ENCODE data around the gene COMMD9.

The COMMD9 gene

DNA sequence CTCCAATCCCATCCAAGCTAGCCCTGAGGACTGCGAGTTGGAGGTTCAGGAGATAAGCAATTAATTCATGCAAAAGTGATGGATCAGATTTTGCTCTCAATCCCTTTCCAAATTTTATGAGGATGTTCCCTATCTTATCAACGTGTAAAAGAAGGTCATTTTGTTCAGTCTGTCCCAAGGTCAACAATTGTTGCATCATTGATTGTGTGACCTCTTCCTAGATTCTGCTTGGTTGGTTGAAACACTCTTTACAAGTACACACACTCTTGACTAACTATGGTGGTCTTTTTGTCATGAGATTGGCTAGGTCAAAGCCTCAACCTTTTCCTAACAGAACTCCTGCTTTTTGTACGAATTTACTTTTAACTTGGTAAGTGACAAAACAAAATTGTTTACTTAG, 41.7 kb downstream of the COMMD9 start:
- Mint-ChIP-seq H3K4me3 (no peak overlapping the region), H3K36me3 (no peaks in the 10 kb centered on the region), H3K27me3 (peaks cover 28% of the 10 kb centered on the region), H3K27ac (no peak overlapping the region), H3K4me1 (no peaks in the 10 kb centered on the region), H3K9me3 (peaks cover 4% of the 10 kb centered on the region)

DNA sequence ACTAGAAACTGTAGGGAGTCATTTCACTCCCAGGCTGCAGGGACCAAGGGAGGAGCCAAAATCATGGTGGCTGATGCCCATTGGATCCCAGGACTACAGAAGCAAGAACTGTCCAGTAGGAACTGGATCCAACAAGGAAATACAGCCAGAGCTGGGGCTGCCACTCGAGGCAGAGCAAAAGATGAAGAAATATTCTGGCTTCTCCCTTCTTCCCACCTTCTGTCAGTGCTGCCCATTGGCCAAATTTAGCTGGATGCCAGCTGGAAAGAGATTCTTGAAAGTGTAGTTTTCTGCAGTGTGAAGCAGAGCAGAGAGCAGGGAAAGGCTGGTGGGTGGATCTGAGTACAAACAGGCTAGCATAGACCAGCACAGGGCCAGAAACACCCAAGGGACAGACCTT, 45.6 kb downstream of the COMMD9 start:
- Mint-ChIP-seq H3K9me3 (peaks cover 5% of the 10 kb centered on the region), H3K4me3 (no peak overlapping the region), H3K36me3 (no peaks in the 10 kb centered on the region), H3K27me3 (peaks cover 20% of the 10 kb centered on the region), H3K4me1 (no peaks in the 10 kb centered on the region), H3K27ac (no peak overlapping the region)

DNA sequence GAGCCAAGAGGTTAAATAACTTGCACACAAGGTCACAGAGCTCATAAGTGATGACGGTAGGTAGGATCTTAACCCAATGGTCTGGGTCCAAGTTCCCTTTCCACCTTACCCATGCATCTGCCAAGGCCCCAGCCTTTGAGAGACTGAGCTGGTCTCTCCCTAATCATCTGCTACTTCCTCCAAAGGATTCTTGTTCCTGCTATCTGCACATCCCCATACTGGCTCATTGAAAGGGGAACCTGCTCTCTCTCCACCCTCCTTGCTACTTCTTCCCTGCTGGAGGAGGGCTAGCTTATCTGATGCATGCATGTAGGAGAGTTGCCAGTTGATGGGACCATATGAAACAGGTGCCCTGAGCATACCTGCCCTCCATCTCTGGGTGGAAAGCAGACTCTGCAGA, 47.7 kb downstream of the COMMD9 start:
- peaks cover 18% of the 10 kb centered on the region for H3K27me3 Mint-ChIP-seq
- no peak overlapping the region for H3K4me3 Mint-ChIP-seq
- peaks cover 9% of the 10 kb centered on the region for H3K9me3 Mint-ChIP-seq
- H3K36me3 Mint-ChIP-seq: no peaks in the 10 kb centered on the region
- H3K27ac Mint-ChIP-seq: no peak overlapping the region
- H3K4me1 Mint-ChIP-seq: no peaks in the 10 kb centered on the region

DNA sequence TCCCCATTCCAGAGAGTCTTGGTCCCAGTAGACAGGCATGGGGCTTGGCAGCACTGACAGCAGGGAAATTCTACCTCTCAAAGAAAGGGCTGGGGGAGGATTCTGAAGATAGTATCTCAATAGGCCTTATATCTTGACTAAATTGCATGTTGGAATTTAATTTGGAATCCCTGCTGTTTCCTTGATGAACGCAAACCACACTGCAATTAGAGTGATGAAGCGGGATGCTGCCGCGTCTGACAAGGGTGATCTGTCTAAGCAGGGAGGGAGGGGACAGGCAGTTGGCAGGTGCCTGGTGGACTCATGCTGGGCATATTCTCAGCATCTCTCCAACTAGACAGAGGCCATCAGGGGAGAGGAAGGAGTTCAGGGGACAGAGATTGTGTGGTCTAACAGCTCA, 48.4 kb downstream of the COMMD9 start:
- no peaks in the 10 kb centered on the region for H3K4me1 Mint-ChIP-seq
- H3K27ac Mint-ChIP-seq: no peak overlapping the region
- peaks cover 14% of the 10 kb centered on the region for H3K27me3 Mint-ChIP-seq
- peaks cover 9% of the 10 kb centered on the region for H3K9me3 Mint-ChIP-seq
- no peaks in the 10 kb centered on the region for H3K36me3 Mint-ChIP-seq
- no peak overlapping the region for H3K4me3 Mint-ChIP-seq

DNA sequence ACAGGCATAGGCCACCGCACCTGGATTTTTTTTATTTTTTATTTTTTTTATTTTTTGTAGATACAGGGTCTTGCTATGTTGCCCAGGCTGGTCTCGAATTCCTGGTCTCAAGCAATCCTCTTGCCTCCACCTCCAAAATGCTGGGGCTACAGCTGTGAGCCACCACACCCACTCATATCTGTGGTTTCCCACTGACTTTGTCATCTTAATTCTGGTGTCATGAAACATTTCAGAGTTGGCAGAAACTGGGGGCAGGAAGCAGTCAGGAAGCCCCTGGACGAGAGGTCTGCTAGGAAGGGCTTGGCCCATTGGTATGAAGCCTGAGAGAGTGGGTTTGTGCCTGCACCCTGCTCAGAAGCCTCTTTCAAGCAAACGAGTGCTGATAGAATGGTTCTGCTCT, 49.1 kb downstream of the COMMD9 start:
- Mint-ChIP-seq H3K27me3 (peaks cover 10% of the 10 kb centered on the region), H3K36me3 (no peaks in the 10 kb centered on the region), H3K27ac (no peak overlapping the region), H3K4me3 (no peak overlapping the region), H3K9me3 (peaks cover 7% of the 10 kb centered on the region), H3K4me1 (no peaks in the 10 kb centered on the region)

DNA sequence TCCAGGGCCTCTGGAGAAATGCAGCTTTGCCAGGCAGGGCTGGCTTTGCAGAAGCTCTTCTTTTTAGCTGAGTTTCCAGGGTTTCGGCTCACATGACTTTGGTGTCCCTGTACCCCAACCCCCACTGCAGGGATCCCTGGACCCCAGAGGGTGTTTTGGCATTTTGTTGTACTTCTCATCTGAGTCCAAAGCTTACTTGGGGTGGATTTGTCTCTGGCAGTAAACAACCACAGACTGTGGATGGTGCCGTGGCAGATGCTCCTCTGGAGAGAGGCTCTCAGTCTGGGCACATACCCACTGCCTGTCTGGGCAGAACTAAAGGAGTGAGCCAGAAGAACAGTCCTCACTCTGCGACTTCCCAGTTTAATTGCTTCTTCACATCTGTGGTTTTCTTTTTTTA, 49.6 kb downstream of the COMMD9 start:
- no peaks in the 10 kb centered on the region for H3K4me1 Mint-ChIP-seq
- no peak overlapping the region for H3K27ac Mint-ChIP-seq
- H3K36me3 Mint-ChIP-seq: no peaks in the 10 kb centered on the region
- peaks cover 5% of the 10 kb centered on the region for H3K9me3 Mint-ChIP-seq
- no peak overlapping the region for H3K4me3 Mint-ChIP-seq
- H3K27me3 Mint-ChIP-seq: peaks cover 7% of the 10 kb centered on the region

DNA sequence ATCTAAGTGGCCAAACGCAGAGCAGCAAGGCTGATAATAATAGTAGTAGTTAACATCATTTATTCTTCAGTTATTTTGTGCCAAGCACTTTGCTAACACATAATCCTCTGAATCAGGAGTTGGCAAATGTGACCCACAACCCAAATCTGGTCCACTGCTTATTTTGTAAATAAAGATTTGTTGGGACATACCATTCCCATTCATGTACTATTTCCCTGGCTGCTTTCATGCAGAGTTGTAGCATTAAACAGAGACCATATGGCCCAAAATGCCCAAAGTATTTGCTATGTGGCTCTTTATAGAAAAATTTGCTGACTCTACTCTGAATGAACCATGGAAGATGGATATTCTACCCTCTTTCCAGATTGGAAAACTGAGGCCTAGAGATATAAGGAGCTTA, 50.3 kb downstream of the COMMD9 start:
- Mint-ChIP-seq H3K27me3 (peaks cover 5% of the 10 kb centered on the region), H3K4me1 (no peaks in the 10 kb centered on the region), H3K4me3 (no peak overlapping the region), H3K9me3 (peaks cover 5% of the 10 kb centered on the region), H3K27ac (no peak overlapping the region), H3K36me3 (no peaks in the 10 kb centered on the region)

DNA sequence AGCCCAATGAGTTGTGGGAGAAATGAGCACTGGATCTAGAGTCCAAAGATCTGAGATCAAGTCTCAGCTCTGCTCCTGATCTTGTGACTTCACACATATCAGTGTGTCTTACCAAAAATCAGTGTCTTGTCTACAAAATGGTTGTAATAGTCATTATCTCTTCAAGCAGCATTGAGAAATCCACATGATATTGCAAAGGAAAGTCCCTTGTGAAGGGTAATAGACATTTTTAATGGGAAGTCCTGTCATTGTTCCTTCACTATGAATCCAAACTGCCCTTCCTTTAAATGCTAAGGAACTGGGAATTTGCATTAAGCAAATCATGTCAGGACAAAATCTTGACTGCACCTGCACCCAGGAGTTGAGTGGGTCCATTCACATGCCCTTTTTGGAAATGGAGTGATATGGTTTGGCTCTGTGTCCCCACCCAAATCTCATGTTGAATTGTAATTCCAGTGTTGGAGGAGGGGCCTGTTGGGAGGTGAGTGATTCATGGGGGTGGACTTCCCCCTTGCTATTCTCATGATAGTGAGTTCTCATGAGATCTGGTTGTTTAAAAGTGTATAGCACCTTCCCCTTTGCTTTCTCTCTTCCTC, 51.1 kb downstream of the COMMD9 start:
- Mint-ChIP-seq H3K27ac (no peak overlapping the region), H3K4me1 (no peaks in the 10 kb centered on the region), H3K4me3 (no peak overlapping the region), H3K9me3 (peaks cover 5% of the 10 kb centered on the region), H3K27me3 (peaks cover 5% of the 10 kb centered on the region), H3K36me3 (no peaks in the 10 kb centered on the region)

DNA sequence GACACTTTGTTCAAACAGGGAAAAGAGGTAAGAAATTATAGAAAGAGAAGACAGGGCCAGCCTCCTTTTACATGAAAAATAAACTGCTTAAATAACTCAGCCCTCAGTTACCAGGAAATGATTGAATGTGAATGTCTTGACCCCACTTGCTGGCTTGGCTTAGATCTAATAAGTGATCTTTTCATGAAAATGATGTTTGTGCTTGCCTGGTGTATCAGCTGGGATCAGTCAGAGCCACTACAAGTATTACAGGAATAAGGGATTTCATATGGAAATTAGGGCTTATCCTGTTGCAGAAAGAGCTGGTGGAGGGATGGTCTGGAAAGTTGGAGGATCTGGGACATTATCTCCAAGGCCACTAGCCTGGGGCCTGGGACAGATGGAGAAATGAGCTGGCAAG, 51.8 kb downstream of the COMMD9 start:
- Mint-ChIP-seq H3K4me1 (no peaks in the 10 kb centered on the region), H3K36me3 (no peaks in the 10 kb centered on the region), H3K9me3 (peaks cover 5% of the 10 kb centered on the region), H3K27me3 (peaks cover 5% of the 10 kb centered on the region), H3K27ac (no peak overlapping the region), H3K4me3 (no peak overlapping the region)

DNA sequence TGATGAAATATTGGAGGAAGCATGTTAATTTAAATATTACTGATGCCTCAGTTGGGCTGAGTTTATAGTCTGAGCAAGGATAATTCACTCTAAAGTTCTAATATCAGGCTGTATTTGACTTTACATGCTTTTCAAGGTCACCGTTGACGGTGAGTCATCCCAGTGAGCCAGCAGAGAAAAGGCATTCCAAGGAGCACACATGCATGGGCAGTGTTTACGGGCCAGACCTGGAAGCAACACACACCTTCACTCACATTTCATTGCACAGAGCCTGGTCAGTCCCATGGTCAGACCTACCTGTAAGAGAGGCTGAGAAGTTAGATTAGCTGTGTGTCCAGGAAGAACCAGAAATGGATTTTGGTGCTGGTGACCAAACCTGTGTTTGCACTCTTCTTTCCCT, 53.5 kb downstream of the COMMD9 start:
- no peaks in the 10 kb centered on the region for H3K4me1 Mint-ChIP-seq
- peaks cover 3% of the 10 kb centered on the region for H3K27me3 Mint-ChIP-seq
- H3K27ac Mint-ChIP-seq: no peak overlapping the region
- no peaks in the 10 kb centered on the region for H3K36me3 Mint-ChIP-seq
- H3K4me3 Mint-ChIP-seq: no peak overlapping the region
- peaks cover 5% of the 10 kb centered on the region for H3K9me3 Mint-ChIP-seq

DNA sequence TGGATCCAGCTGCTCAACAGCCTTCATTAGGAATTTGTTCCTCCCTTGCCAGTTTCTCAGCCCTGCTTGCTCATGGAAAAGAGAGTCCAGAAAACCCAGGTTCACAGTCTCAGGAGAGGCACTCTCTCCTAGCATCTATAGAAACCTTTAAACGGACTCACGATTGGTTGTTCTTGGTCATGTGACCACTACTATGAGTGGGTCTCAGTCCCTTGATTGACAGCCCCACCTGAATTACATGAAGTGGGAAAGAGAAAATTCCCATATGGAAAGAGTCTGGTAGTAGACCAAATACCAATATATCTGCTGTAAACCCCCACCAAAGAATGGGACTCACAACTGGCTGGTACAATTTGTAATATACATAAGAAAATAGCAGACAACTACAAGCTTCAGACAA, 54.4 kb downstream of the COMMD9 start:
- no peaks in the 10 kb centered on the region for H3K36me3 Mint-ChIP-seq
- peaks cover 3% of the 10 kb centered on the region for H3K27me3 Mint-ChIP-seq
- H3K4me1 Mint-ChIP-seq: no peaks in the 10 kb centered on the region
- peaks cover 5% of the 10 kb centered on the region for H3K9me3 Mint-ChIP-seq
- no peak overlapping the region for H3K27ac Mint-ChIP-seq
- no peak overlapping the region for H3K4me3 Mint-ChIP-seq

DNA sequence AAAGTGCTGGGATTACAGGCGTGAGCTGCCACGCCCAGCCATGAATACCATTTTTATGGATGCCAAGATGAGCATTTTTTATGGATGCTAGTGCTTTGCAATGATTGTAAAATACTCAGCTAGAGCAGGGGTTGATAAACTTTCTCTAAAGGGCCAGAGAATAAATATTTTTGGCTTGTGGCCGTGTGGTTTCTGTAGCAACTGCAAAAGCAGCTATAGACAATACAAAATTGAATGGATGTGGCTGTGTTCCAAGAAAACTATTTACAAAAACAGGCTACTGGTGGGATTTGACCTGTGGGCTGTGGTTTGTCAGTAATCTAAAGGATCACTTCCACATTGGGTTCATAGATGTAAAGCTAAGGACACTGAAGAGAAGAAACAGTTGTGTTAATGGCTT, 56.0 kb downstream of the COMMD9 start:
- H3K4me3 Mint-ChIP-seq: no peak overlapping the region
- no peaks in the 10 kb centered on the region for H3K36me3 Mint-ChIP-seq
- peaks cover 3% of the 10 kb centered on the region for H3K27me3 Mint-ChIP-seq
- no peak overlapping the region for H3K27ac Mint-ChIP-seq
- H3K4me1 Mint-ChIP-seq: no peaks in the 10 kb centered on the region
- no peaks in the 10 kb centered on the region for H3K9me3 Mint-ChIP-seq

DNA sequence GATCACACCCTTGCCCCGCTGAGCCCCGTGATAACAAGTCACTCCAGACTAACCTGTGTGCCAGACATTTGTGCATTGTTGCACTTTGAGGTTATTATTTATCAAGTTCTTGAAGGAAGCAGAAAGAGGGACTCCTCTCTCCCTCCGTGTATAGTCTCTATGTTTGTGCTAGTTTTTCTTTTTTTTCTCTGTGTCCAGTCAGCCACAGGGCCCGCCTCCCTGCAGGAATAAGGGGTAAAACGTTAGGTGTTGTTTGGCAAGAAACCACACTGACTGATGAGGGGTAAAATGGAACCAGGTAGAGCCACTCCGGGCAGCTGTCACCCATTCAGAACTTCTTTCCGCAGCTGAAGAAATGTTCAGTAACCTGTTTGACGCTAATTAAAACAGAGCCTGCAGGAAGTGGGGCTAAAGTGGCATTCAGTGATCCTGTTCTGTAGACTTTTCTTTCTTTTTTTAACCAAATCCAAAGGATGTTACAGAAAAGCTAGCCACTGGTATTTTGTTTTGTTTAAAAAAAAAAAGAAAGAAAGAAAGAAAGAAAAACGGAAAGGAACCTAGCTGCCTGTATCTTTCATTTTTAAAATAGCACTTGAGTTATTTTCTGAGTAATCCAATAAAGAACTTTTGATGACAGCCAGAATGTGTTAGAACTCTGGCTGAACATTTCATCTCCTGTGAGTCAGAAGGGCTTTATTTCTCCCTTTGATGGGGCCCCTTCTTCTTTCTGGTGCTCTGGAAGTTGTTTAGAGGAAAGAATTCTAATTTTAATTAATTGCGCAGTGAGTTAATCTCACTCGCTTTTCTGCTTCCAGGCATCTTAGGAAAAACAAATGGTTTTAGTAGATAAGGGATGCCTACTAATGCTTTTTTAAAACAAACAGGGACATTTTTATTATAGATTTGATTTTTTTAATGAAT, 58.2 kb downstream of the COMMD9 start:
- H3K27ac Mint-ChIP-seq: no peak overlapping the region
- no peaks in the 10 kb centered on the region for H3K4me1 Mint-ChIP-seq
- H3K4me3 Mint-ChIP-seq: no peak overlapping the region
- H3K27me3 Mint-ChIP-seq: no peaks in the 10 kb centered on the region
- H3K36me3 Mint-ChIP-seq: no peaks in the 10 kb centered on the region
- H3K9me3 Mint-ChIP-seq: no peaks in the 10 kb centered on the region

DNA sequence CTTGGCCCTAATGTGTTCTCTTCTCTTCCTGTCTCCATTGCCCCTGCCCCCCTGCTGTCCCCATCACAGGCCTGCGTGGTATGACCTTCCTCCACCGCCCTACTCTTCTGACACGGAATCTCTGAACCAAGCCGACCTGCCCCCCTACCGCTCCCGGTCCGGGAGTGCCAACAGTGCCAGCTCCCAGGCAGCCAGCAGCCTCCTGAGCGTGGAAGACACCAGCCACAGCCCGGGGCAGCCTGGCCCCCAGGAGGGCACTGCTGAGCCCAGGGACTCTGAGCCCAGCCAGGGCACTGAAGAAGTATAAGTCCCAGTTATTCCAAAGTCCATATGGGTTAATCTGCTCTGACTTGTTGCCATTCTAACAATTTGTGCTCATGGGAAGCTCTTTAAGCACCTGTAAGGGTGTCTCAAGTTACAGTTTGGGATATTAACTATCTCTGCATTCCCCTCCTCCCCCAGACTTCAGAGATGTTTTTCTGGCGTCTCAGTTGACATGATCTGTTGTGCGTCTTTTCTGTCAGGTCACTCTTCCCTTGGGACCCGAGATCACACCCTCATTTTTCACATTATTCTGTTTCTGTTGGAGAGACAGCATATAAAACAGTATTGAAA, 60.0 kb downstream of the COMMD9 start:
- Mint-ChIP-seq H3K36me3 (no peaks in the 10 kb centered on the region), H3K27ac (no peak overlapping the region)

DNA sequence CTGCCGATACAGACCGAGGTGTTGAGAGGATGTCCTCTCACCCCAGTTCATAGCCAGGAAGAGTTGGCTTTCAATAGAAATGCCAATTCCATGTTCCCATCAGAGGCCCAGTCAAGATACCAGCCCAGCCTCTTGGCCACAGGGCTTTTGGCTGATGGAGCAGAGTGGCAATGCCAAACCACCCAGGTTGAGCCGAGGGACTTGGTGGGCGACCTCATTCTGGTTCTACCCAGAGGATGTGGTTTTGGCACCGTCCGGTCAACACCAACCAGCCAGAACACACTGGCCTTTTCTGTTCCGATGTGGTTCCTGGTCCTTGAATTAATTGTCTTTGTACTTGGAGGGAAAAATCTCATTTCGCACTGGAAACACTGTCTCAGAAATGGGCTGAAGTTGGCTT, 60.5 kb downstream of the COMMD9 start:
- Mint-ChIP-seq H3K9me3 (no peaks in the 10 kb centered on the region), H3K27ac (no peak overlapping the region), H3K4me1 (no peaks in the 10 kb centered on the region), H3K36me3 (no peaks in the 10 kb centered on the region), H3K27me3 (no peaks in the 10 kb centered on the region), H3K4me3 (no peak overlapping the region)

More for the DNA sequence above, 60.0 kb downstream of the COMMD9 start:
- H3K4me3 Mint-ChIP-seq: no peak overlapping the region
- no peaks in the 10 kb centered on the region for H3K4me1 Mint-ChIP-seq
- H3K27me3 Mint-ChIP-seq: no peaks in the 10 kb centered on the region
- H3K9me3 Mint-ChIP-seq: no peaks in the 10 kb centered on the region

DNA sequence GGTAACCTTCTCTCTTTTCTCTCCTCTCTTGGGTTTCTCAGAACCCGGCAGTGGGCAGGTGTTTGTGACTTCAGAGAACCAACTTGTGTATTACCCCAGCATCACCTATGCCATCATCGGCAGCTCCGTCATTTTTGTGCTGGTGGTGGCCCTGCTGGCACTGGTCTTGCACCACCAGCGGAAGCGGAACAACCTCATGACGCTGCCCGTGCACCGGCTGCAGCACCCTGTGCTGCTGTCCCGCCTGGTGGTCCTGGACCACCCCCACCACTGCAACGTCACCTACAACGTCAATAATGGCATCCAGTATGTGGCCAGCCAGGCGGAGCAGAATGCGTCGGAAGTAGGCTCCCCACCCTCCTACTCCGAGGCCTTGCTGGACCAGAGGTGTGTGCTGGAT, 62.2 kb downstream of the COMMD9 start:
- Mint-ChIP-seq H3K27me3 (no peaks in the 10 kb centered on the region), H3K36me3 (no peaks in the 10 kb centered on the region), H3K9me3 (no peaks in the 10 kb centered on the region), H3K4me3 (no peak overlapping the region), H3K27ac (no peak overlapping the region), H3K4me1 (no peaks in the 10 kb centered on the region)

Measured in activated naive CD4-positive, alpha-beta T cell treated with anti-CD3 and anti-CD28 coated beads, Interleukin-2, amount 50 U/mL, for 24 hours (primary cell).